Parathyroid adenoma (tissue), 2 donors: ENCODE measurements around the gene TMEM101.

Experiments used
- H2AFZ ChIP-seq: fragments of 300-600 bp; sonication (generic); one replicate; pipeline ENCODE4 v1.7.0; 2017; ENCODE audit warnings: antibody characterized with exemption, mild to moderate bottlenecking
- H3K27ac ChIP-seq: fragments of 300-600 bp; sonication (generic); one replicate; pipeline ENCODE4 v1.7.0; 2017
- H3K27me3 ChIP-seq: fragments of 300-600 bp; sonication (generic); one replicate; pipeline ENCODE4 v1.7.0; 2017; ENCODE audit warnings: low read length; ENCODE audit not compliant: control insufficient read depth, insufficient read depth
- H3K36me3 ChIP-seq: fragments of 300-600 bp; sonication (generic); one replicate; pipeline ENCODE4 v1.7.0; 2017; ENCODE audit warnings: low read length; ENCODE audit not compliant: control insufficient read depth, insufficient read depth
- H3K4me1 ChIP-seq: fragments of 300-600 bp; sonication (generic); one replicate; pipeline ENCODE4 v1.7.0; 2017; ENCODE audit warnings: control low read depth
- H3K4me2 ChIP-seq: fragments of 300-600 bp; sonication (generic); one replicate; pipeline ENCODE4 v1.7.0; 2017; ENCODE audit warnings: low read length
- H3K4me3 ChIP-seq: fragments of 300-600 bp; sonication (generic); one replicate; pipeline ENCODE4 v1.7.0; 2017; ENCODE audit warnings: low read depth, low read length
- H3K79me2 ChIP-seq: fragments of 300-600 bp; sonication (generic); one replicate; pipeline ENCODE4 v1.7.0; 2017; ENCODE audit warnings: control low read depth
- H3K9ac ChIP-seq: fragments of 300-600 bp; sonication (generic); one replicate; pipeline ENCODE4 v1.7.0; 2017; ENCODE audit warnings: mild to moderate bottlenecking
- H3K9me3 ChIP-seq: fragments of 300-600 bp; sonication (generic); one replicate; pipeline ENCODE4 v1.7.0; 2017; ENCODE audit warnings: low read length; ENCODE audit not compliant: control insufficient read depth
- TF ChIP-seq, protein P1 (sequence below): fragments of 300-600 bp; sonication (generic); IDR thresholded peaks from one replicate; pipeline ENCODE4 v1.7.0; 2017; ENCODE audit warnings: antibody characterized with exemption, mild to moderate bottlenecking
- donor health status: primary hyperparathyroidism.

The TMEM101 gene

DNA sequence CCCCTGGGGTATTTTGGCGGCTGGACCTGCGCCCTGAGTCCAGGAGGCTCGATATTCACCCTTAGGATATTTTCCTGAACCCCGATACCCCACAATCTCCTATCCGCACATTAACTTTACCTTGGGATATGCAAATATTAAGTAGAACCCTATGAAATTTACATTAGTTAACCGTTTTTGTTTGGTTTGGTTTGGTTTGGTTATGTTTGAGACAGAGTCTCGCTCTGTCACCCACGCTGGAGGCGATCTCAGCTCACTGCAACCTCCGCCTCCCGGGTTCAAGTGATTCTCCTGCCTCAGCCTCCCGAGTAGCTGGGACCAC is 19.7 kb downstream of the TMEM101 start:
- Histone ChIP-seq H3K27ac (peak overlapping the region; percentile 67), H3K36me3 (no peaks in the 10 kb centered on the region), H3K4me3 (no peak overlapping the region), H3K79me2 (no peaks in the 10 kb centered on the region), H3K4me1 (peaks cover 12% of the 10 kb centered on the region), H3K9me3 (no peaks in the 10 kb centered on the region), H3K9ac (no peak overlapping the region), H3K27me3 (no peaks in the 10 kb centered on the region), H3K4me2 (no peak overlapping the region), H2AFZ (peak overlapping the region; percentile 91)
- TF ChIP-seq, protein P1, sequence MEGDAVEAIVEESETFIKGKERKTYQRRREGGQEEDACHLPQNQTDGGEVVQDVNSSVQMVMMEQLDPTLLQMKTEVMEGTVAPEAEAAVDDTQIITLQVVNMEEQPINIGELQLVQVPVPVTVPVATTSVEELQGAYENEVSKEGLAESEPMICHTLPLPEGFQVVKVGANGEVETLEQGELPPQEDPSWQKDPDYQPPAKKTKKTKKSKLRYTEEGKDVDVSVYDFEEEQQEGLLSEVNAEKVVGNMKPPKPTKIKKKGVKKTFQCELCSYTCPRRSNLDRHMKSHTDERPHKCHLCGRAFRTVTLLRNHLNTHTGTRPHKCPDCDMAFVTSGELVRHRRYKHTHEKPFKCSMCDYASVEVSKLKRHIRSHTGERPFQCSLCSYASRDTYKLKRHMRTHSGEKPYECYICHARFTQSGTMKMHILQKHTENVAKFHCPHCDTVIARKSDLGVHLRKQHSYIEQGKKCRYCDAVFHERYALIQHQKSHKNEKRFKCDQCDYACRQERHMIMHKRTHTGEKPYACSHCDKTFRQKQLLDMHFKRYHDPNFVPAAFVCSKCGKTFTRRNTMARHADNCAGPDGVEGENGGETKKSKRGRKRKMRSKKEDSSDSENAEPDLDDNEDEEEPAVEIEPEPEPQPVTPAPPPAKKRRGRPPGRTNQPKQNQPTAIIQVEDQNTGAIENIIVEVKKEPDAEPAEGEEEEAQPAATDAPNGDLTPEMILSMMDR, result no peak

DNA sequence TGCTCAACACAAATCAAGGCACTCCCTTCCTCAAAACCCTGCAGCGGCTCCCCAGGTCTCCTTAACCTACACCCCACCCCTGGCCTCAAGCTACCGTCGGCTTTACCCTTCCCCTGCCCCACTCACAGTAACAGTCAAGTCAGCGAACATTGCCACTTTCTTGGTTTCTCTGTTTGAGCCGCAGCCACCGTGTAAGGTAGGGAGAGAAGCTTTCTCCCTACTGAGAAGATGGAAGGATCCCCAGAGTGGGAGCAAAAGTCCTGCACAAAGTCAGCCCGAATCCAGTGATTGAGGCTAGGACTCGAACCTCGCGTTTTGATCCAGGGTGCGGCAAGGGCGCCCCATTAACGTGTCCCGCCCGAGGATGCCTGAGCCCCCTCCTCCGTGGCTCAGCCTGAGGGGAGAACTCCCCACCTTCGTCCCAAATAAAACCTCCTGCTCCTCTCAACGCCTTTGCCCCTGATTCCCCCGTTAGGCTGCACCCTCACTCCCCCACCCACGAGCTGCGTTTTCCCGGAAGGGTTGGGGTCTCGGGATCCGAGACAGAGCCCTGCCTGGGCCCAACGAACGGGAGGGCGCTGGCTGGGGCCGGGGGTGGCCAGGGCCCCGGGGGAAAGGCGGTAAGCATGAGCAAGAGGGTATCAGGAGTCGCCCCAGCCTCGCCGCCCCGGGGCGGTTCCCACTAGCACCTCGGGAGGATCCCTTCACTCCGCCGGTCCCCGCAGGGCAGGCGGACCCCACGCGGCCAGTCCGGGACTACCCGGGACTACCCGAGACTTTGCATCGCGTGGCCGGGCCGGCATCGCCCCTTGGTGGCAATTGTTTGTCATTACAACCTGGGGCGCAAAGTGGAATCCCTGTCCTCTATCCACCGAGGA is 20.3 kb downstream of the TMEM101 start:
- Histone ChIP-seq H3K27ac (peak overlapping the region; percentile 67), H3K27me3 (no peaks in the 10 kb centered on the region), H2AFZ (peak overlapping the region; percentile 91), H3K9me3 (no peaks in the 10 kb centered on the region), H3K79me2 (no peaks in the 10 kb centered on the region), H3K4me2 (peak overlapping the region; percentile 31), H3K9ac (no peak overlapping the region), H3K36me3 (no peaks in the 10 kb centered on the region), H3K4me3 (no peak overlapping the region), H3K4me1 (peaks cover 12% of the 10 kb centered on the region)
- TF ChIP-seq, protein P1, result peak; percentile 98

DNA sequence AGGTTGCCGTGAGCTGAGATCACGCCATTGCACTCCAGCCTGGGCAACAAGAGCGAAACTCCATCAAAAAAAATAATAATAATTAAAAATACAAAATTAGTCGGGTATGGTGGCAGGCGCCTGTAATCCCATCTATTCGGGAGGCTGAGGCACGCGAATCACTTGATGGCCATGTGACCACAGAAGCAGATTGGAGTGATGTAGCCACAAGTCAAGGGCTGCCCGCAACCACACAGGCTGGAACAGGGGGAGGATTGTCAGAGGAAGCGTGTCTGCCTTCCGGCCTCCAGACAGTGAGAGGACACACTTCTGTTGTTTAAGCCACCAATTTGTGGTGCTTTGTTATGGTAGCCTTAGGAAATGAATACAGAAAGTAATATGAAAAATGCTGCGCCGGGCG is 22.1 kb downstream of the TMEM101 start:
- Histone ChIP-seq H3K4me3 (no peak overlapping the region), H2AFZ (no peak overlapping the region), H3K36me3 (no peaks in the 10 kb centered on the region), H3K9ac (no peak overlapping the region), H3K79me2 (no peaks in the 10 kb centered on the region), H3K27ac (no peak overlapping the region), H3K4me2 (no peak overlapping the region), H3K4me1 (peaks cover 14% of the 10 kb centered on the region), H3K27me3 (no peaks in the 10 kb centered on the region), H3K9me3 (no peaks in the 10 kb centered on the region)
- TF ChIP-seq, protein P1, result no peak

DNA sequence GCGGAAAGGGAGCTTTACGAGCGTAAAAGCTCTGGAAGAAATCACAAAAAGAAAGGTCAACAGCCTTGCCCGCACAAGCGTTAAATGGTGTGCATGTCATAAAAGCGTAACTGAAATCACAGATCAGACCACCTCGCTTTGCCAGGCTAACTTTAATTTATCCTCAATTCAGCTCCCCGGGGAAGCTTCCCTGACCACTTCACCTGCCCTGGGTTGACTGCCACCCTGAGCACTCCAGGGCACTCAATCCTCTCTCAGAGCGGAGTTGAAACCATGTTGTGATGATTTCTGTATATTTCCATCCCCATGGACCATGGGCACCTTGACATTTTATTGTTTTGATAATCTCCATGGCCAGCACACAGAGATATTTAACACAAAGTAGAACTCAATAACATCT is 26.5 kb downstream of the TMEM101 start:
- no peaks in the 10 kb centered on the region for H3K36me3 ChIP-seq
- H3K9me3 ChIP-seq, result no peaks in the 10 kb centered on the region
- H3K9ac ChIP-seq, result no peak overlapping the region
- H3K4me3 ChIP-seq, result no peak overlapping the region
- H3K4me2 ChIP-seq, result no peak overlapping the region
- no peaks in the 10 kb centered on the region for H3K27me3 ChIP-seq
- peaks cover 36% of the 10 kb centered on the region for H3K4me1 ChIP-seq
- H3K27ac ChIP-seq, result no peak overlapping the region
- H2AFZ ChIP-seq, result no peak overlapping the region
- no peaks in the 10 kb centered on the region for H3K79me2 ChIP-seq
- TF ChIP-seq, protein P1, result no peak
